Upper lobe of left lung (tissue), 4 donors: Measurements from ENCODE around the gene GBE1.

Experiments
- CTCF ChIP-seq, 6 experiments: fragments of 450-650 bp in 4 of 6; fragments of 200-600 bp in 2 of 6; sonication (generic) in 2 of 6; IDR thresholded peaks; one replicate each; pipeline ENCODE4 v1.5.1; 2016 to 2019; ENCODE audit warnings: antibody characterized with exemption in 6 of 6
- EP300 ChIP-seq, 4 donors: sonication (generic); formaldehyde crosslinking; IDR thresholded peaks; one replicate each; pipeline ENCODE4 v1.5.1; 2017; ENCODE audit warnings: antibody characterized with exemption in 4 of 4, control low read depth in 2 of 4
- POLR2A ChIP-seq, 4 donors: fragments of 450-650 bp; IDR thresholded peaks; one replicate each; pipeline ENCODE4 v1.5.1; 2016 to 2017; ENCODE audit warnings: antibody characterized with exemption in 4 of 4, mild to moderate bottlenecking in 2 of 4
- POLR2AphosphoS5 ChIP-seq, 2 donors: sonication (generic); formaldehyde crosslinking; IDR thresholded peaks; one replicate each; pipeline ENCODE4 v1.5.1; 2017; ENCODE audit warnings: antibody characterized with exemption in 2 of 2

- TF ChIP-seq CTCF (IDR thresholded peaks at IDR 0.05) (no peak), POLR2A (IDR thresholded peaks at IDR 0.05) (no peak), EP300 (IDR thresholded peaks at IDR 0.05) (no peak), POLR2AphosphoS5 (IDR thresholded peaks at IDR 0.05) (no peak)
Observed at GRCh38 chr3:81513591-81513990, 247.9 kb downstream of the GBE1 start.
